Adipose tissue (tissue), 3 donors: ENCODE results near the gene C1orf174. TPM values are rescaled to one million over a fixed set of nuclear protein-coding genes. Genes with fewer than 3 reads are reported as not detected.

Experiments used
- H3K27ac ChIP-seq: one replicate; pipeline ENCODE4 v1.5.1; 2013; ENCODE audit warnings: low read depth, low read length
- WGBS, 3 donors: extraction: QIAGEN DNeasy Blood & Tissue Kit; methylation state at CpG; one replicate each; pipeline ENCODE4 v1.1.7; 2013; 5-methylcytosine and 5-hydroxymethylcytosine counted together
- polyA plus RNA-seq, 3 donors: library from polyadenylated mRNA; stranded (reverse); fragments of 200-250 nt; gene quantifications; one replicate each; pipeline ENCODE4 v1.2.3, GENCODE V29; 2013
- donor health status: healthy with polysubstance abuse.
- donor health status: Bipolar disorder and iron deficiency.
- donor health status: healthy.

Gene C1orf174
- polyA plus RNA-seq, 3 donors = 10.0 to 20.7 (median 10.9) TPM

DNA sequence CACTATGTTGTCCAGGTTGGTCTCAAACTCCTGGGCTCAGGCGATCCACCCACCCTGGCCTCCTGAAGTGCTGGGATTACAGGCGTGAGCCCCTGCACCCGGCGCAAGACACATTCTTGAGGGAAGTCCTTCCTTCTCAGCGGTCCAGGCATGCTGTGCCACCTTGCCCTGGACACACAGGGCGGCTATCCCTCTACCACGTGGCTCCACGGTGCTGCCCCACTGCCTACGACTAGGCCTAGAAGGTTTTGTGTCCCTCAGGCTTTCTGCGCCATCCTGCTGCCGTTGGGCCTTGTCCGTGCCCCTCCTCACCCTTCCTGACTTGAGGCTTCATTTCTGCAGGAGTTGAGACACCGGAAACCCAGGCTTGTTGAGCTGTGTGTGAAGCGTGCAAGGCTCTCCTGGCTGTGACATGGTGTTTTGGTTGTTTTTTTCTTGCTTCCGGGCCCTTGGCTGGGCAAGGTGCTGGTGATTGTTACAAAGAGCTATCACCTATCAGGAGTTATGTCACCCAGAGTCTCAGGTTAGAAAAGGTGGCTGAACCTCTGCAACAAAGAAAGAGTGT, 13.9 kb downstream of the C1orf174 start:
- no peak overlapping the region for H3K27ac ChIP-seq
- WGBS, 3 donors = 86 to 91% (median 87%) methylated on average over 15 of the region's 15 CpGs

DNA sequence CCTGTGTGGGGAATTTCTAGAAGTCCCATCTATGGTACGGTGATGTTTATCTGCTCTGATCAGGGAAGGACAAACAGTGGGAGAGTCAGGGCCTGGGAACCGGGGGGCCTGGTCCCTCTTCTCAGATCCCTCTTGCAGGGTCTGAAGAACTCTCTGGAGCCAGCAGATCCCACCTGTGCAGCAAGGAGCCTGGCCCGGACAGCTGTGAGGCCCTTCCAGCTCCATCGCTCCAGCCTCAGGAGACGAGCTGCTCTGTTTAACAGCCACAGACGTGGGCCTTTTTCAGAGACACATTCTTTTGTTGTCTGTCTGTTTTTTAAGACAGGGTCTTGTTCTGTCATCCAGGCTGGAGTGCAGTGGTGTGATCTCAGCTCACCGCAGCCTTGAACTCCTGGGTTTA, 14.5 kb downstream of the C1orf174 start:
- no peak overlapping the region for H3K27ac ChIP-seq
- WGBS, 3 donors = 90 to 93% (median 91%) methylated on average over 7 of the region's 7 CpGs

DNA sequence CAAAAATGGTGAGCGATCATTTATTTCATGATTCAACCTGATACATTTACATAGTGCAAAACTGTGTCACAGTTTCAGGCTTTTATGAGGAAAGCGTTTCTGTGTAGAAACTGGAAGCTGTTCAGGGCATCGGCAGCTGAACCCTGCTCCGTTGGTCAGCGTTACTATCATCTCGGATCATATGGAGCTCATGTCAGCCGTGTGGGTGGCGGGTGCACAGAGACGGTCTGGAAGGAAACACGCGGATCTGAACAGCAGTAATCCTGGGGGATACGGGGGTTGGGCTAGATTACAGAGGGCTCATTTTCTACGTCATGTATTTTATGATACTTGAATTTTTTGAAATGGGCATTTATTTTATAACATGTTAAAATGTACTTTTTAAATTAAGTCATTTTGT, 15.1 kb downstream of the C1orf174 start:
- WGBS, 3 donors = 87 to 94% (median 92%) methylated on average over 13 of the region's 13 CpGs
- H3K27ac ChIP-seq = no peak overlapping the region

DNA sequence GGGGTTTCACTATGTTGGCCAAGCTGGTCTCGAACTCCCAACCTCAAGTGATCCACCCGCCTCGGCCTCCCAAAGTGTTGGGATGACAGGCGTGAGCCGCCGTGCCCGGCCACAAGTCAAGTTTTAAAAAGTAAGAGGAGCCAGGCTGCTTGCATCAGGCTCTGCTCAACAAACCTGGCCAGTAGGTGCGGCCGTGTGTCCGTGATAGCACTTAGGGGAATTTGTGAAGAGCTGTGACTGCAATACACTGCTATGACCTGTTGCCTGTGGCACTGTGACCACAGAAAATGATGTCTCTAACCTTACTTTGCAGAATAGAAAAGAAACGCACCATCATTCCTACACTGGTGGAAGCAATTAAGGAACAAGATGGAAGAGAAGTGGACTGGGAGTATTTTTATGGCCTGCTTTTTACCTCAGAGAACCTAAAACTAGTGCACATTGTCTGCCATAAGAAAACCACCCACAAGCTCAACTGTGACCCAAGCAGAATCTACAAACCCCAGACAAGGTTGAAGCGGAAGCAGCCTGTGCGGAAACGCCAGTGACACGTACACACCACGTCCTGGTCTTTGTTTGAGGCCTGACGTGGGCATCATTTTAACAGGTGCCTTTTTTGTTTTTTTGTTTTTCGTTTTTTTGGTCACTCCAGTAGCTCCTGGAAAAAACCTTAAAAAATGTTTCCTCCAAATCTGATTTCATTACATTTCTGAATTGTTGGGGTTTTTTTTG, 16.7 kb downstream of the C1orf174 start:
- WGBS, 3 donors = 94 to 95% (median 95%) methylated on average over 18 of the region's 18 CpGs
- no peak overlapping the region for H3K27ac ChIP-seq

DNA sequence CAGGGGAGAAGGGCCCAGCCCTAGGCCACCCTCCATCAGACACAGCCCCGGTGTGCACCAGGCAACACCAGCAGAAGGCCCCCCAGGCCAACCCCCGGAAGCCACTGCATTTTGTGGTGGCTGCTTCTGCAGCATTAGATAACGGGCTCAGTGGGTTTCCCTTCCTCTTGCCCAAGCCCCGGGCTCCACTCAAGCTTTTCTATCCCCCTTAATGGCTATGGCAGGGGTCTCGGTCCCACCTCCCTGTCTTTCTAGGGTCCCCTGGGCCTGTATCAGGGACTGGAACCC, 18.9 kb downstream of the C1orf174 start:
- WGBS, 3 donors = 62 to 96% (median 81%) methylated on average over 5 of the region's 5 CpGs
- H3K27ac ChIP-seq = no peak overlapping the region

DNA sequence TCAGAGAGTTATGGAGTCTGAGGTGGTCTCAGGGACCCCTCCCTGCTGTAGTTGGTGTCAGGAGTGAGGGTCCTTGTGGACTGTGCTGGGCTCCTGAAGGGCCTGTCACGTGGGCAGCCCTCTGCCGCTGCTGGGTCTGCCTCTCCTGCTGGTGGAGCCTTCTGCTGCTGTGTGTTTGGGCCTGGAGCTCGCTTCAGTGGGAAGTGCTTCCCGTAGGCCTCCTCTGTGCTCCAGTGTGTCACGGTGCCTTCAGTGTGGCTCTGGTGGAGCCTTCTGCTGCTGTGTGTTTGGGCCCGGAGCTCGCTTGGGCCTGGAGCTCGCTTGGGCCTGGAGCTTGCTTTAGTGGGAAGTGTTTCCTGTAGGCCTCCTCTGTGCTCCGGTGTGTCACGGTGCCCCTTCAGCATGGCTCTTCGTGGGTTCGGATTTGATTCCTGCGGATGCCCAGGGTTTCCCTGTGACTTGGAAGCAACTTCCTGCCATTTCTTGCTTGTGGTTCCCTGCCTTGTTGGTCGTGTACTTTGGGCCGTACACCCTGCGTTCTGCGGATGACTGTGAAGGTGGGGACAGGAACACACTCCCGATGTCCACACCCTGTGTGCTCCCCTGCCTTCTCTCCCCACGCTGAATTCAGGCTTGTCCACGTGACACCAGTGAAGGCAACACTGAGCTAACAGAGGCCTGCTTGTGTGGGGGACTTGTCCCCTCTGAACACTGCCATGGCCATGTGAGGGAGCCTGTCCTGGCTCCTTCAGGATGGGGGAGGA, 19.5 kb downstream of the C1orf174 start:
- WGBS, 3 donors = 79 to 96% (median 81%) methylated on average over 20 of the region's 20 CpGs
- no peak overlapping the region for H3K27ac ChIP-seq

DNA sequence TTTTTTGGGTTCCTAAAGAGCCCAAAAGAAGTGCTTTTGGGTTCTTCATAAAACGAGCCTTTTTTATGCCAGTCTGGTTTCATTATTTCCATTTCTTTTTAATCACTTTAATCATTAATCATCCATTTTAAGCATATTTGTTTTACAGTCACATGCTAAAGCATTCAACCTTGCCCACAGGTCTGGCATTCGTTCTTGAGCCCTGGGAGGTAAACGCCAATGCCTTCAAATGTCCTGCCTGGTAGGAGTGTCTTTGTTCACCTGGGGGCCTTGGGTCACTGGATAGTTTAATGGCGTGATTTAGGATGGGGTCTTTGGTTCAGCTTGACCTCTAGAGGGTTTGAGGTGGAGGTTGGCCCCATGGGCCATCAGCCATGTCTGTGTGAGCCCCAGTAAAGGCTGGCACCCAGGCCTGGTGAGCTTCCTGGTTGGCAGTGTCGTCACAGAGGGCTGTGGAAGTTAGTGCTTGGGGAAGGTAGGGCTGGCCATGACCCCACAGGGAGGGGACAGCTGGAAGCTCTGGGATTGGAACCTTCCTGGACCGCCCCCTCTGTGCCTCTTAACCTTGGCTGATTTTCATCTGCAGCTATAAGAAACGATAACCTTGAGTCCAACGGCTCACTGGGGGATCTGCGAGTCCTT, 20.2 kb downstream of the C1orf174 start:
- H3K27ac ChIP-seq = no peak overlapping the region
- 70 to 87% (median 82%) methylated on average over 9 of the region's 9 CpGs for WGBS, 3 donors

DNA sequence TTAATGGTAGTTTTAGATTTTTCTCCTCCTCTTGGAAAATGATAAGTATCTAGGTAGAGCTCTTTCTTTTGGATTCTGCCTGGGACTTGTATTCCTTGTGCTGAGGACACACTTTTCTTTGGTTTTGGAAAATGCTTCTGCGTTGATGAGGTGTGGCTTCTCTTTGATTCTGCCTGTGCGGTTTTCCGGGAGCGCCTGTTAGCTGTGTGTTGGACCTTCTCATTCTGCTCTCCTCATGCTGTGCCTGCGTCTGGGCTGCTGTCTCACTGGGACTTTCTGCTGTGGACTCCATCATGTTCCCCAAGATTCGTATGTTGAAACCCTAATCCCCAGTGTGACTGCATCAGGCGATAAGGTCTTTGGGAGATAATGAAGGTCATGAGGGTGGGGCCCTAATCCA, 21.0 kb downstream of the C1orf174 start:
- H3K27ac ChIP-seq = no peak overlapping the region
- WGBS, 3 donors = 97 to 99% (median 98%) methylated on average over 7 of the region's 7 CpGs

DNA sequence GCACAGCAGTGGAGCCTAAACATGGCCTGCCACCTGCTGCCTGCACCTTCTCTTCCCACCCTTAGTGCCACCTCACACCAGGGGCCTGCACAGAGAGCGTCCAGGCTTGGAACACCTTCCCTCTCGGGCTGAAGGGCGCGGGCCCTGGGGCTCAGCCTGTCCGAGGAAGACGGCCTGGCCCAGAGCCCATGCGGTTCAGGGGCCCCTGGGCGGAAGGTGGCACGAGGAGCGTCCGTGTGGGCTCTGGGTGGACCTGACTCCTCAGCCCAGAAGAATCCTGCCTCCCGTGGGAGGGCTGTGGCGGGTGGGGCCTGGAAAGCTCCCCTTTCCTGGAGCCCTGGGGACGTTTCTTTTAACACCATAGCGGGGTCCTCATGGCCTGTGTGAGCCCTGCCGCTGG, 23.4 kb downstream of the C1orf174 start:
- WGBS, 3 donors = 92 to 96% (median 93%) methylated on average over 16 of the region's 16 CpGs

DNA sequence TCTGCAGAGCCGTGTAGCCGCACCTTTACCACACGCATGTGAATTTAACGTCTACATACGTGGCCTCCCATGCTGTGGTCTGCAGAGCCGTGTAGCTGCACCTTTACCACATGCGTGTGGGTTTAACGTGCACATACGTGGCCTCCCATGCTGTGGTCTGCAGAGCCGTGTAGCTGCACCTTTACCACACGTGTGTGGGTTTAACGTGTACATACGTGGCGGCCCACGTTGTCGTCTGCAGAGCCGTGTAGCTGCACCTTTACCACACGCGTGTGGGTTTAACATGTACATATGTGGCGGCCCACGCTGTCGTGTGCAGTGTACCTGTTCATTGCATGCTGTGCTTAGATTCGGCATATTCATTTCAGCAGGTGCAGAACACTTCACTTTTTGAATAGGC, 25.3 kb downstream of the C1orf174 start:
- 93 to 95% (median 95%) methylated on average over 23 of the region's 23 CpGs for WGBS, 3 donors
- H3K27ac ChIP-seq = no peak overlapping the region

More for the DNA sequence above, 23.4 kb downstream of the C1orf174 start:
- no peak overlapping the region for H3K27ac ChIP-seq

DNA sequence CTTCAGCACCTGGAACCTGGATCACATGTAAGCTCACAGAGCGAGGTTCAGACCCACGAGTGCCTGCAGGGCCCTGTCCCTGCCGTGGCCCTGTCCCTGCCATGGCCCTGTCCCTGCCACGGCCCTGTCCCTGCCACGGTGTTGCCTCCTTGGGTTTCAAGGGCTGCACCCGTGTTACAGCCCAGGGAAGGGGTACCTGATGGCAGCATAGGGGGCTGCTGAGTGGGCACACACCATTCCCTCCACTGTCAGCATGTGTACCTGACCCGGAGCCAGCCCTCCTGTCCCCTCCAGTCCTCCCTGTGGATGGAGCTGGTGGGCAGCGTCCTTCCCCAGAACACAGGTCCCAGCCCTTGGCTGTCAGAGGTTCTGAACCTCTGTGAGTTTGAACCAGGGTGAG, 27.5 kb downstream of the C1orf174 start:
- WGBS, 3 donors = 86 to 93% (median 91%) methylated on average over 7 to 8 of the region's 8 CpGs
- H3K27ac ChIP-seq = no peak overlapping the region

DNA sequence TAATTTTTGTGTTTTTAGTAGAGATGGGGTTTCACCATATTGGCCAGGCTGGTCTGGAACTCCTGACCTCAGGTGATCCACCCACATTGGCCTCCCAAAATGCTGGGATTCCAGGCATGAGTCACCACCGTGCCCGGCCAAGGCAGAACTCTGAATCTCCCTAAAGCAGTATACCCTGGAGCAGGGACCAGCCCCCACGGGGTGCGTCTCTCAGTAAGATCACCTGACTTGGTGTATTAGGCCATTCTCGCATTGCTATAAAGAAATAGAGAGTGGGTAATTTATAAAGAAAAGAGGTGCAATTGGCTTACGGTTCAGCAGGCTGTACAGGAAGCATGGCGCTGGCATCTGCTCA, 28.6 kb downstream of the C1orf174 start:
- 94 to 97% (median 94%) methylated on average over 7 of the region's 7 CpGs for WGBS, 3 donors
- no peak overlapping the region for H3K27ac ChIP-seq

DNA sequence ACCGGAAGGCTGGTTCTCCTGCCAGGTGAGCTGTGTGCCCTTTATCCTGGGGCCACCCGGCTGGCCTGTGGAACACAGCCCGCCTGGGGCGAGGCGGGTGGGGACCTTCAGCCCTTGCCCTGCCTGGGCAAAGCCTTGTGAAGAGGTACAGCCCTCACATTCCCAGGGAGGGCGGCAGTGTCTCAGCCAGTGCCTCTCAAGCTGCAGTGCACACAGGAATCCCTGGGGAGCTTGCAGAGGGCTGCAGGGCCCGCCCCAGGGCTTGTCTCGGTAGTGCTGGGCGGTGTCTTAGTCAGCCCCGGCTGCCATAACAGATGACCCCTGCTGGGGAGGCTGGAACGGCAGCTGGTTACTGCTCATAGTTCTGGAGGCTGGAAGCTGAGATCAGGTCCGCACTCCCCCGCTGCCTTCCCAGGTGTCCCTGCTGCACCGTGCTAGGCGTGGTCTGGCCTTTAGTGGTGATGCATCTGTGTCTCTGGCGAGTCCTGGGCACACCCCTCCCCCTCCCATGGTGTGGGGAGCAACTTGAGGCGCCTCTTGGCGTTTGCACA, 30.2 kb downstream of the C1orf174 start:
- WGBS, 3 donors = 82 to 88% (median 82%) methylated on average over 18 of the region's 18 CpGs
- no peak overlapping the region for H3K27ac ChIP-seq

DNA sequence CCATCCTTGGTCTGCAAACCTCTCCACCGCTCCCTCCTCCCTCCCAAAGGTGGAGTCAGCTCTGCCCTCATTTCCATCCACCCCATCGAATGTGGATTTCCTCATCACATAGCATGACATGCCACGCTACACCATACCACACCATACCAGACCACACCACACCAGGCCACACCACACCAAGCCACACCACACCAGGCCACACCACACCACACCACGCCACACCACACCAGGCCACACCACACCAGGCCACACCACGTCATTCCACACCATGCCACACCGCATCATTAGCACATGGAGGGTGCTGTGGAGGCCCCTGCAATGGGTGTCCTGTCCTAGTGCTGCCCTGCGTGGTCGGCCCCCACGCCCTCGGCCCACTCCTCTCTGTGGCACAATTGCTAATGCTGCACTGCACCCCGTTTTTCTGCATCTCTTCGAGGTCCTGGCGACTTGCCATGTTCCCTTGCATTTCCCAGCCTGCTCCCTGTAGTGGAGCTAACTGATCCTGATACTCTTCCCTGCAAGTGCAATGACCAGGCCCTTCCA, 31.5 kb downstream of the C1orf174 start:
- WGBS, 3 donors = 73 to 88% (median 82%) methylated on average over 13 of the region's 13 CpGs
- H3K27ac ChIP-seq = no peak overlapping the region

DNA sequence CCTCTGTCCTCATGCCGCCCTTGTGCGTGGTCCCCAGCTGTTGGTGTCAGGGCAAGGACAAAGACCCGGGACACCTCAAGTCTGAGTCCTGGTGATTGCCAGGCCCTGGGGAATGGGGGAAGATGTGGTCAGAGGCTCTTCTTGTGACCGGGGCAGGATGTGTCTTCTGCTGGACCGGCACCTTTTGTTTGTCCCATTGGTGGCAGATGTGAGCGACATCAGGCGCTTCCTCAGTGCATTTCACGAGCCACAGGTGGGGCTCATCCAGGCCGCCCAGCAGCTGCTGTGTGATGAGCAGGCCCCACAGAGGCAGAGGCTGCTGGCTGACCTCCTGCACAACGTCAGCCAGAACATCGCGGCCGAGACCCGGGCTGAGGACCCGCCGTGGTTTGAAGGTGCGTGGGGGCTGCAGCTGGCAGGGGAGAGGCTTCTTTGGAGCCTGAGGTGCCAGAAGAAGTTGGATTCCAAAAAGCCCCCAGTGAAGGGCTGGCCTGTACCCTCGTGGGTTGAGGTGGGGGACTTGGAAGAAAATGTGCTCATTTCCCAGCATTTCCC, 34.4 kb downstream of the C1orf174 start:
- WGBS, 3 donors = 78 to 86% (median 80%) methylated on average over 17 to 18 of the region's 18 CpGs
- H3K27ac ChIP-seq = no peak overlapping the region

DNA sequence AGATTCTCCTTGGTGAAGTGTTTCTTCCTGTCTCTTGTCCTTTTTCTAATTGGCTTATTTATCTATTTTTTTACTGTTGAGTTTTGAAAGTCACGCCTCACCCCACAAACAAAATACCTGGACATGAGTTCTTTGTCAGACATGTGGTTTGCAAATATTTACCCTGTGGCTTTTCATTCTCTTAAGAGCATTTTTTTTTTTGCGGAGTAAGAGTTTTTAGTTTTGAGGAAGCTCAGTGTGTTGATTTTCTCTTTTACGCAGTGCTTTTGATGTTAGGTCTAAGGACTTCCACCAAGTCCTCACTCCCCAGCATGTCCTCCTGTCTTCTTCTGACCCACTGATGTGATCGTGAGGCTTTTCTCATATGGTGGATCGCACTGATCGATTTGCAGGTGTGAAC, 35.2 kb downstream of the C1orf174 start:
- no peak overlapping the region for H3K27ac ChIP-seq
- 84 to 94% (median 87%) methylated on average over 6 of the region's 6 CpGs for WGBS, 3 donors

DNA sequence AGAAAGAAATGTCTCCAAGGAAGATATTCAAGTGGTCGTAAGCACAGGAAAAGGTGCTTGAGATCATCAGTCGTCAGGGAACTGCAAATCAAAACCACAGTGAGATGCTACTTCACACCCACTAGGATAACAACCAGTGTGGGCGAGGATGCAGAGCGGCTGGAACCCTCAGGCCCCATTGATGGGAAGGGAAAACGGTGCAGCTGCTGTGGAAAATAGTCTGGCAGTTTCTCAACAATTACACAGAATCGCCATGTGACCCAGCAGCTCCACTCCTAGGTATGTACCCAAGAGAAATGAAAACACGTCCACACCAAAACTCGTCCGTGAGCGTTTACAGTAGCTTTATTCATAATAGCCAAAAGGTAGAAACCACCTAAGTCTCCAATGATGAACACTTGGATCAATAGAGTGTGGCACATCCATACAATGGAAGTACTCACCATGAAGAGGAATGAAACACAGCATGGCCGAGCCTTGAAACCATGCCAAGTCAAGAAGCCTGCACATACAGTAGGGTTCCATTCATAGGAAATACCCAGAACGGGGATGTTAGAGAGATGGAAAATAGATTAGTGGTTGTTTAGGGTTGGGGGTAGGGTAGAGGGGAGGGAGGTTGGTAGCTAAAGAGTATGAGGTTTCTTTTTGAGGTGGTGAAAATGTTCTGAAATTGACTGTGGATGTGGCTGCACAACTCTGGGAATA, 36.7 kb downstream of the C1orf174 start:
- 83 to 87% (median 84%) methylated on average over 12 of the region's 12 CpGs for WGBS, 3 donors
- H3K27ac ChIP-seq = no peak overlapping the region
